ENCODE data around the gene BBS2.

DNA sequence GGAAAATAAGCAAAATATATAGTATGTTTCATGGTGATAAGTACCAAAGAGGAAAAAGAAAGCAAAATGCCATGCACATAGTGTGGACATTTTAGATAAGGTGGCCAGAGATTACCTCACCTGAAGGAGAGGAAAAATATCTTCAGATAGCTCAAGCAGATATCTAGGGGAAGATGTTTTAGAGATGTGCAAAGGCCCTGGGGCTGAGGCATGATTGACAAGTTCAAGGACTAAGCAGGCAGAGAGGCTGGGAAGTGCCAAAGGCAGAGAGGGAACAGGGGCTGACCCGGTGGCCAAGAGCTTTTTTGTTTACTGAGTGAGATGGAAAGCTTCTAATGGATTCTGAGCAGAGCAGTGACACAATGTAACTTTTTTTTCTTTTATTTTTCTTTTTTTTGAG, 40.6 kb upstream of the BBS2 start:
- TF ChIP-seq, protein P1, sequence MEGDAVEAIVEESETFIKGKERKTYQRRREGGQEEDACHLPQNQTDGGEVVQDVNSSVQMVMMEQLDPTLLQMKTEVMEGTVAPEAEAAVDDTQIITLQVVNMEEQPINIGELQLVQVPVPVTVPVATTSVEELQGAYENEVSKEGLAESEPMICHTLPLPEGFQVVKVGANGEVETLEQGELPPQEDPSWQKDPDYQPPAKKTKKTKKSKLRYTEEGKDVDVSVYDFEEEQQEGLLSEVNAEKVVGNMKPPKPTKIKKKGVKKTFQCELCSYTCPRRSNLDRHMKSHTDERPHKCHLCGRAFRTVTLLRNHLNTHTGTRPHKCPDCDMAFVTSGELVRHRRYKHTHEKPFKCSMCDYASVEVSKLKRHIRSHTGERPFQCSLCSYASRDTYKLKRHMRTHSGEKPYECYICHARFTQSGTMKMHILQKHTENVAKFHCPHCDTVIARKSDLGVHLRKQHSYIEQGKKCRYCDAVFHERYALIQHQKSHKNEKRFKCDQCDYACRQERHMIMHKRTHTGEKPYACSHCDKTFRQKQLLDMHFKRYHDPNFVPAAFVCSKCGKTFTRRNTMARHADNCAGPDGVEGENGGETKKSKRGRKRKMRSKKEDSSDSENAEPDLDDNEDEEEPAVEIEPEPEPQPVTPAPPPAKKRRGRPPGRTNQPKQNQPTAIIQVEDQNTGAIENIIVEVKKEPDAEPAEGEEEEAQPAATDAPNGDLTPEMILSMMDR (IDR thresholded peaks at IDR 0.05; ENCODE audit: insufficient read depth, low read depth, low read length): no peak
- TF ChIP-seq EZH2 (IDR thresholded peaks at IDR 0.05; ENCODE audit: insufficient read depth, low read length): no peak

Data from astrocyte (in vitro differentiated cells and primary cell).